Measurements from ENCODE around the gene MECR. TPM values are rescaled to one million over a fixed set of nuclear protein-coding genes. Genes with fewer than 3 reads are reported as not detected.
A peak's percentile ranks its signal among the peaks of the same experiment; 100 is the strongest.

MECR gene
- total and polyA plus RNA-seq, 8 donors: 8.9 to 47.8 (median 17.8) TPM

DNA sequence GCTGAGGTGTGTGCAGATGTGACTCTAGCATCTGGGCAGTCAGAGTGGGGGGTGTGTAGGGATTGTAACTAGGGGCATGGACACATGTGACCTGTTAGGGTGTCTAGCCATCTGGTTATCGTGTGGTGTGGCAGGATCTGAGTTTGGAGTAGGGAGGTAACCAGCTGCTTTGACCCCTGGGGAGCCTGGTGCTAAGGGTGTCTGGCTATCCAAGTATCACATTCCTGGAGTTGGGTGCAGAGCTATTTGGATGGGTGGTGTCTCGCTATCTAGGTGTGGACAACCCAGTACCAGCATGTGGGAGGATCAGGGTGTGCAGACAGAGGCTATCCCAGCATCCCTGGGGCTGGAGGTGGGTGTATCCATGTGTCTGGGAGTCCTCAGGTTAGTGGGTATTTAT lies 10.3 kb upstream of the MECR start:
- intact Hi-C loops (cut with DNase I; ENCODE audit: low total_unique reads): loop anchor here (10.0 kb wide), 1 partner anchor 214 kb away; no protein-coding TSS in a partner anchor
- H3K4me3 ChIP-seq: no peak overlapping the region
- no peaks in the 10 kb centered on the region for H3K9me3 ChIP-seq
- no peaks in the 10 kb centered on the region for H3K36me3 ChIP-seq
- peaks cover 13 to 33% (median 27%) of the 10 kb centered on the region in 4 donors for H3K4me1 ChIP-seq
- DNase-seq: no peak
- H3K27me3 ChIP-seq: peaks cover 0 to 38% (median 7%) of the 10 kb centered on the region in 3 donors
- TF ChIP-seq CTCF (IDR thresholded peaks at IDR 0.05) (no peak), POLR2AphosphoS5 (IDR thresholded peaks at IDR 0.05) (no peak), EP300 (IDR thresholded peaks at IDR 0.05) (no peak), POLR2A (IDR thresholded peaks at IDR 0.05) (no peak)
- no peak overlapping the region for H3K27ac ChIP-seq
- WGBS, 5 donors: 76 to 100% (median 79%) methylated on average over 2 of the region's 2 CpGs

GRCh38 chr1:29240400-29240837 lies 9.7 kb upstream of the MECR start:
- H3K36me3 ChIP-seq: no peaks in the 10 kb centered on the region
- TF ChIP-seq EP300 (IDR thresholded peaks at IDR 0.05) (no peak), POLR2A (IDR thresholded peaks at IDR 0.05) (no peak), CTCF (IDR thresholded peaks at IDR 0.05) (no peak), POLR2AphosphoS5 (IDR thresholded peaks at IDR 0.05) (no peak)
- no peaks in the 10 kb centered on the region for H3K9me3 ChIP-seq
- H3K27me3 ChIP-seq: peaks cover 0 to 38% (median 7%) of the 10 kb centered on the region in 3 donors
- intact Hi-C loops (cut with DNase I; ENCODE audit: low total_unique reads): loop anchor here (10.0 kb wide), 1 partner anchor 214 kb away; no protein-coding TSS in a partner anchor
- H3K4me3 ChIP-seq: no peak overlapping the region
- peak in 1 of 2 donors; percentile 45 for DNase-seq
- H3K4me1 ChIP-seq: peaks cover 13 to 36% (median 29%) of the 10 kb centered on the region in 4 donors
- no peak overlapping the region for H3K27ac ChIP-seq
- 29 to 62% (median 40%) methylated on average over 1 to 4 of the region's 4 CpGs for WGBS, 5 donors

GRCh38 chr1:29239142-29239541 lies 8.4 kb upstream of the MECR start:
- Histone ChIP-seq H3K4me3 (no peak overlapping the region), H3K4me1 (peaks cover 13 to 36% (median 29%) of the 10 kb centered on the region in 4 donors), H3K27me3 (peaks cover 0 to 38% (median 7%) of the 10 kb centered on the region in 3 donors), H3K36me3 (no peaks in the 10 kb centered on the region), H3K9me3 (no peaks in the 10 kb centered on the region), H3K27ac (peak overlapping the region in 3 of 5 donors; percentile 71 to 80 (median 79))
- 36 to 54% (median 49%) methylated on average over 7 of the region's 7 CpGs for WGBS, 5 donors
- no peak for TF ChIP-seq POLR2AphosphoS5 (IDR thresholded peaks at IDR 0.05)
- TF ChIP-seq POLR2A (IDR thresholded peaks at IDR 0.05): no peak
- no peak for TF ChIP-seq CTCF (IDR thresholded peaks at IDR 0.05)
- TF ChIP-seq EP300 (IDR thresholded peaks at IDR 0.05): no peak
- DNase-seq: peak in 1 of 2 donors; percentile 70
- intact Hi-C loops (cut with DNase I; ENCODE audit: low total_unique reads): loop anchor here (10.0 kb wide), 1 partner anchor 1466 kb away; no protein-coding TSS in a partner anchor

GRCh38 chr1:29238620-29239002 lies 7.9 kb upstream of the MECR start:
- H3K36me3 ChIP-seq: no peaks in the 10 kb centered on the region
- H3K27ac ChIP-seq: peak overlapping the region in 4 of 5 donors; percentile 67 to 80 (median 75)
- peaks cover 0 to 38% (median 7%) of the 10 kb centered on the region in 3 donors for H3K27me3 ChIP-seq
- no peaks in the 10 kb centered on the region for H3K9me3 ChIP-seq
- intact Hi-C loops (cut with DNase I; ENCODE audit: low total_unique reads): loop anchor here (10.0 kb wide), 1 partner anchor 1466 kb away; no protein-coding TSS in a partner anchor
- DNase-seq: peak in 1 of 2 donors; percentile 27
- 39 to 49% (median 43%) methylated on average over 10 to 11 of the region's 11 CpGs for WGBS, 5 donors
- peak overlapping the region; percentile 67 to 78 (median 72) for H3K4me3 ChIP-seq
- H3K4me1 ChIP-seq: peaks cover 13 to 36% (median 29%) of the 10 kb centered on the region in 4 donors
- TF ChIP-seq CTCF (IDR thresholded peaks at IDR 0.05): no peak
- no peak for TF ChIP-seq POLR2A (IDR thresholded peaks at IDR 0.05)
- TF ChIP-seq EP300 (IDR thresholded peaks at IDR 0.05): no peak
- TF ChIP-seq POLR2AphosphoS5 (IDR thresholded peaks at IDR 0.05): no peak
